Ramos (cell line): ENCODE data around the gene MCUR1.
"Not testable (repeated sequence)": the region's sequence is repeated elsewhere in the genome, so short reads cannot be mapped to it uniquely, and the experiment has no call there.

Experiments used
- in situ Hi-C: fragments of 300-500 bp; cut with MboI; formaldehyde crosslinking; loops from one replicate; pipeline ENCODE4 v1.14.3; 2022; ENCODE audit warnings: low sequenced_read_pairs; ENCODE audit not compliant: unreplicated experiment

Gene MCUR1, protein sequence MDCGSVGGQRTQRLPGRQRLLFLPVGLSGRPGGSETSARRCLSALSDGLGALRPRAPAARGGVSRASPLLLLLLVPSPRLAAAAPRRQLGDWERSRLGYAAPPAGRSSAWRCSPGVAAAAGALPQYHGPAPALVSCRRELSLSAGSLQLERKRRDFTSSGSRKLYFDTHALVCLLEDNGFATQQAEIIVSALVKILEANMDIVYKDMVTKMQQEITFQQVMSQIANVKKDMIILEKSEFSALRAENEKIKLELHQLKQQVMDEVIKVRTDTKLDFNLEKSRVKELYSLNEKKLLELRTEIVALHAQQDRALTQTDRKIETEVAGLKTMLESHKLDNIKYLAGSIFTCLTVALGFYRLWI

DNA sequence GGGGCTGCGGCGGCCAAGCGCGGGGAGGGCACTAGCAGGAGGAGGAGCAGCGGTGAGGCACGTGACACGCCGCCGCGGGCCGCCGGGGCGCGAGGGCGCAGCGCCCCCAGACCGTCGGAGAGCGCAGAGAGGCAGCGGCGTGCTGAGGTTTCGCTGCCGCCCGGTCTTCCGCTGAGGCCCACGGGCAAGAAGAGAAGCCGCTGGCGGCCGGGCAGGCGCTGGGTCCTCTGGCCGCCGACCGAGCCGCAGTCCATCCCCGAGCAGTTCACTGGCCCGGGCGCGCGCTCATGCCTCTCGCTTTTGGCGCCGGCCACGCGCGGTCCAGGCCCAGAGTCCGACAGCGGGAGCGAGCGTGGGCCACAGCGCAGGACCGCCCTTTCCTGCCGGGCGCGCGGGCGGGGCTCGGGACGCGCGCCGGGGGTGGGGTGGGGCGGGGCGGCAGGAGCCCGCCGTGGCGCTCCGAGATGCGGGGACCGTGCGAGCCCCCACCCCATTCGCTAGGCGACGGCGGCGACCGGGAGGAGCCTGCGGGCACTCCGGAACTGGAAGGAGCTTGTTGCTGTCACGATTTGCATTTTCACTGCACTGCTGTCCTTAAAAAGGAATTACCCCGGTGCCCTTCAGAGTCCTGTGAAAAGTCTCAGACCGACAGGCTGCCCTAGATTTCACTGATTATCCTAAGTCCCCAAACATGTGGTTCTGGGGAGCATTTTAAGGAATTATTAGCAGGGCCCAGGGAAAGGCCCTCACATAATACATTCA, at the start of gene MCUR1:
Gene MCUR1 (minus strand): TSS at position 382 of the 762 bp plus-strand sequence. CDS start 128 bp downstream, at position 254.
- in situ Hi-C loops = no loop called here

DNA sequence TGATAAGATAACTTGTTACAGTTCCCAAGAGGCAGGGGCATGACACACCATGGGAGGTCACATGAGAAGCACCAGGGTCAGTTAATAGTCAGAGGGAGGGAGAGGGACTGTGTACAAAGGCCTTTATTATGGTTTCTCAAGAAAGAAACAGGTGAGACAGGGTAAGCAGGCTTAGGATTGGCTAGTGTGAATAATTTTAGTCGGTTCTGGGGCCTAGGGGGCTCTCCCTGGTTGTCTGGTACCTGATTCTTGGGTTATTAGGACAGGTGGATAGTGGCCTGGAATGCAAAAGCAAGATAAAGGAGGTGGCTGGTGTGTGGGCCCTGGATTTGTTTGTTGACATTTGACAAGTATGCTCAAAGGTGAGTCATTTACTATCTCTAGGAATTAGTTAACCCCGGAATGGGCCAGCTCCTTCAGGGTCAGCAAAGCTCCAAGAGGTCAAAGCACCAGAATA, 49.4 kb upstream of the MCUR1 start:
- in situ Hi-C loops = no loop called here

DNA sequence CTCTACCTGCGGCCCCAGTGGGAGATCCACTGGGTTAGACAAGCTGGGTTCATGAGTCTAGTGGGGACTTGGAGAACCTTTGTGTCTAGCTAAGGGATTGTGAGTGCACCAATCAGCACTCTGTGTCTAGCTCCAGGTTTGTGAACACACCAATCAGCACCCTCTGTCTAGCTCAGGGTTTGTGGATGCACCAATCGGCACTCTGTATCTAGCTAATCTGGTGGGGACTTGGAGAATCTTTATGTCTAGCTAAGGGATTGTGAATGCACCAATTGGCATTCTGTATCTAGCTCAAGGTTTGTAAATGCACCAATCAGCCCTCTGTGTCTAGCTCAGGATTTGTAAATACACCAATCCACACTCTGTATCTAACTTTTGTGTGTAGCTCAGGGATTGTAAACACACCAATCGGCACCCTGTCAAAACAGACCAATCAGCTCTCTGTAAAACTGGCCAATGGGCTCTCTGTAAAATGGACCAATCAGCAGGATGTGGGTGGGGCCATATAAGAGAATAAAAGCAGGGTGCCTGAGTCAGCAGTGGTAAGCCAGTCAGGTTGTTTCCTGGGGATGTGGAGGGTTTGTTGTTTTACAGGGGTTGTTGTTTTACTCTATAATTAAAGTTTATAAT, 46.3 kb upstream of the MCUR1 start:
- in situ Hi-C loops = not testable (repeated sequence)

DNA sequence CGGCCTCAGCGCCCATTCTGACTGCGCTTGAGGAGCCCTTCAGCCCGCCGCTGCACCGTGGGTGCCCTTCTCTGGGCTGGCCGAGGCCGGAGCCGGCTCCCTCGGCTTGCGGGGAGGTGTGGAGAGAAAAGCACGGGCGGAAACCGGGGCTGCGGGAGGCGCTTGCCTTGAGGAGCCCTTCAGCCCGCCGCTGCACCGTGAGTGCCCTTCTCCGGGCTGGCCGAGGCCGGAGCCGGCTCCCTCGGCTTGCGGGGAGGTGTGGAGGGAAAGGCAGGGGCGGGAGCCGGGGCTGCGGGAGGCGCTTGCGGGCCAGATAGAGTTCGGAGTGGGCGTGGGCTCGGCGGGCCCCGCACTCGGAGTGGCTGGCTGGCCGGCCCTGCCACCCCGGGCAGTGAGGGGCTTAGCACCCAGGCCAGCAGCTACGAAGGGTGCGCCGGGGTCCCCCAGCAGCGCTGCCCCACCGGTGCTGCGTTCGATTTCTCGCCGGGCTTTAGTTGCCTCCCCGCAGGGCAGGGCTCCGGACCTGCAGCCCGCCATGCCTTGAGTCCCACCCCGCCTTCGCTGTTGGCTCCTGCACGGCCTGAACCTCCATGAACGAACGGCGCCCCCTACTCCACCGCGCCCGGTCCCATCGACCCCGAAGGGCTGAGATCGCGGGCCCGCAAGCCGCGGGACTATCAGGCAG, 45.7 kb upstream of the MCUR1 start:
- in situ Hi-C loops = no loop called here

DNA sequence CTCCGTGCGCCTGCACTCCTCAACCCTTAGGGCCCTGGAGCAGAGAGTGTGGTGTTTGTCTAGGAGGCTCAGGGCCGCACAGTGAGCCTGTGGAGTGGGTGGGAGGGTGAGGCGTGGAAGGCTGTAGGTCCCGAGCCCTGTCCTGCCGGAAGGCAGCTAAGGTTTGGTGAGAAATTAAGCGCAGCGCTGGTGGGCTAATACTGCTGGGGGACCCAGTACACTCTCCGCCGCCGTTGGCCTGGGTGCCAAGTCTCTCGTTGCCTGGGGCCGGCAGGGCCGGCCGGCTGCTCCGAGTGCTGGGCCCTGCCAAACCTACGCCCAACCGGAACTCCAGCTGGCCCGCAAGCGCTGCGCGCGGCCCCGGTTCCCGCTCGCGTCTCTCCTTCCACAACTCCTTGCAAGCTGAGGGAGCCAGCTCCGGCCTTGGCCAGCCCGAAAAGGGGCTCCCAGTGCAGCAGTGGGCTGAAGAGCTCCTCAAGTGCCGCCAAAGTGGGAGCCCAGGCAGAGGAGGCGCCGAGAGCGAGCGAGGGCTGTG, 40.4 kb upstream of the MCUR1 start:
- in situ Hi-C loops = no loop called here

DNA sequence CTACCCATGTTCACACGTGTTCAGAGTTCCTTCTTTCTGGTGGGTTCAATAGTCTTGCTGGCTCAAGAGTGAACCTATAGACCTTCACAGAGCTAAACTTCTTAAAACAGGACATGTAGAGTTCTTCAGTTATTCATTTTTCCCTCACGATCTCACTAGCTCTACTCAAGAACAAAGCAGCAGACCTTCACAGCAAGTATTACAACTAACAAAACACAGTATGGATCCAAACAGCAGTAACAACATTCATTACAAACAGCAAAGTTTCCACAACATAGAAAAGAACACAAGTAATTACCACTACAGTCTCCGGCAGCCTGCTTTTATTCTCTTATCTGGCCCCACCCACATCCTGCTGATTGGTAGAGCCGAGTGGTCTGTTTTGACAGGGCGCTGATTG, 39.5 kb upstream of the MCUR1 start:
- in situ Hi-C loops = no loop called here

DNA sequence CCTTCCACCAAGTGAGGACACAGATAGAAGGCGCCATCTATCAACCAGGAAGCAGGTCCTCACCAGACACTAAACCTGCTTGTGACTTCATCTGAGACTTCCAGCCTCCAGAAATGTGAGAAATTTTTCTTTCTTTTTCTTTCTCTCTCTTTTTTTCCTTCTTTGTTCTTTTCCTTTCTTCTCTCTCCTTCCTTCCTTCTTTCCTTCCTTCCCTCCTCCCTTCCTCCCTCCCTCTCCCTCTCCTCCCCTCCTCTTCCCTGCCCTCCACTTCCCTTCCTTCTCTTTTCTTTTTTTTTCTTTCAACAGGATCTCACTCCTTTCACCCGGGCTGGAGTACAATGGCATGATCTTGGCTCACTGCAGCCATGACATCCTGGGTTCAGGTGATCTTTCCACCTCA, 37.4 kb upstream of the MCUR1 start:
- in situ Hi-C loops = no loop called here

DNA sequence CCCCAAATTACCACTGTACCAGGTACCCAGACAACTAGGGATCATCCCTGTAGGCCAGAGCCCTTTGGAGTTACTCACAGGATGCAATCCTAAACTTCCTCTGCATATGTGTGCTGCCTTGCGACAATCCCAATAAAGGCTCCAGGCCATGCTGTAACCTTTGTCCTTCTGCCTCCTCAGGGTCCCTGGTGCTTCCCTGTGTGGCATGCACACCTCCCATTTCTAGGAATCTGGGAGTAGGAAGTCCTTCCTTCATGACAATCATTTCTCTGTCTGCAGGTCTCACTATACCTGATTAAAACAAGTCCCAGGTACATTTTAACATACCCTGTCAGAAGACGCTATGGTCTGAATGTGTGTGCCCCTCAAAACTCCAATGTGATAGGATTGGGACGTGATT, 37.0 kb upstream of the MCUR1 start:
- in situ Hi-C loops = no loop called here

DNA sequence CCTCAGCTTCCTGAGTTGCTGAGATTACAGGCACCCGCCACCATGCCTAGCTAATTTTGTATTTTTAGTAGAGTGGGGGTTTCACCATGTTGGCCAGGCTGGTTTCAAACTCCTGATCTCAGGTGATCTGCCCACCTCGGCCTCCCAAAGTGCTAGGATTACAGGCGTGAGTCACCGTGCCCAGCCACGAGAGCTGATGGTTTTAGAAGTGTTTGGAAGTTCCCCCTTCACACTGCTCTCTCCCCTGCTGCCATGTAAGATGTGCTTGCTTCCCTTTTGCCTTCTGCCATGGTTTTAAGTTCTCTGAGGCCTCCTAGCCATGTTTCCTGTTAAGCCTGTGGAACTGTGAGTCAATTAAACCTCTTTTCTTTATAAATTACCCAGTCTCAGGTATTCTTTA, 36.3 kb upstream of the MCUR1 start:
- in situ Hi-C loops = not testable (repeated sequence)

DNA sequence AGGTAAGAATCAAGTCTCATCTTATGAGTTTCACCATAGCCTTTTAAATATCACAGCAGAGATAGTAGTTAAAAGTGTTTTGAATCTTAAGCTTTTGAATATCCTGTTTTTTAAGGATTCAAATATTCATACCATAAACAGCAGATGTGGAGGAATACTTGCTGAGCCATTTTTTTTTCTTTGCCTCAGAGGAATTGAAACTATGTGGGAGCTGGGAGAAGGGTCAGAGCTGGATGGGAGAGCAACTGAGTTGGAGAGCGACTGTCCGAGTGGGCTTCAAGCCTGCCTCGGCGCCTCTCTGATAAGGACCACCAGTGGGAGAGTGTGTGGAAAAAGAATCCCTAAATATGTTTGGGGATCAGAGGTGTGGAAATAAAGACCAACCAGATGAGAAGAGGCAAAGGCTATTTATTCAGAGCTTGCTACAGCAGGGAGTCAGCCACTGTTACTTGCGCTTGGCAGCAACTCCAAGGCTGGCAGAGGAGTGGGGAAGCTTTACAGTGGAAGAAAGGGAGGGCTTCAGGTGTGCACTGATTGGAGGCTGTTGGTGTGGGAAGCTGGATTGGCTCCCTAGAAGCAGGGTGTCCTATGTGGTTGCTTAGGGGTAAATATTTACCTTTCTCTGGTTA, 34.3 kb upstream of the MCUR1 start:
- in situ Hi-C loops = no loop called here

DNA sequence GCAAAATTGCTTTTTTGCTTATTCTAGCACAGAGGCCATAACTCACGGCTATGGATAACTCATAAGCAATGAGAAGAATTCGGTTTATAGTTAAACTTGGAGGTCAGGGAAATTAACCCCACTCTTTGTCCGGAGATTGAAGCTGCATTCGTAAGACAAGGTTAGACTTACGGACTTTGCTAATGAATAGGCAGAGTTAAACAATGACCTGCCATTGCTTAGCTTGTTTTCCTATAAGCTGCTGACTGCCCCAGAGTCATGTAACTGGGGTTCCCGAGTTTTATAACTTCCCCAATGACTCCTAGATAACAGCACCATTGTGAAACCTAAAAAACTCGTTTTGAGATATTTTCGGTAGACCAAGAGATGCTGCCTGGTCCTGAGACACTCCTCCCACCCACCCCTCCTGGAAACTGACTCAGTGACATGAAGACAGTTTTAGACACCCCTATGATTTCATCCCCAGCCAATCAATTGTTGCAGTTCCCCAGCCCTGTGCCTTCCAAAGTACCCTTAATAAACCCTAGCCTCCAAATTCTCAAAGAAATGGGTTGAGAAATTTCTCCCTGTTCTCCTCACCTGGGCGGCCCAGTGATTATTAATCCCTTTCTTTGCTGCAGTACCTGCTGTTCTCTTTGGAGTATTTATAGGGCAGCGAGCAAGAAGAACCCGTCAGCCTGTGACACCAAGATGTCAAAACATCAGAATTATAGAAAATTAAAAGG, 33.1 kb upstream of the MCUR1 start:
- in situ Hi-C loops = no loop called here

DNA sequence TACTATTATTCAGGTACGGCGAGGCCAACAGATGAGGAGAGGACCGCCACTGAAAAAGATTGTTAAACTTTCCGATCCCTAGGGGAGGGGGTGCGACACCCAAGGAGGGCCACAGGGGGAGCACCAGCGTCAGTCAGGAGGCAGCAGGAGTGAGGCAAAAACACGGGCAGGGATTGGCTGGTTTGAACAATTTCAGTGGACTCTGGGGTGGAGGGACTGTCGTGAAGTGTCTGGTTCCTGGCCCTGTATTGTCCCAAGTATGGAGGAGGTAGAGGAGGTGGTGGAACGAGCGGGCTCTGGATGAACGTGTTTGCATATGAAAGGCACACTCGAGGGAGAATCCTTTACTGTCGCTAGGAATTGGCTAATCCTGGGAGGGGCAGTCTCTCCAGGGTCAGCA, 32.5 kb upstream of the MCUR1 start:
- in situ Hi-C loops = no loop called here

DNA sequence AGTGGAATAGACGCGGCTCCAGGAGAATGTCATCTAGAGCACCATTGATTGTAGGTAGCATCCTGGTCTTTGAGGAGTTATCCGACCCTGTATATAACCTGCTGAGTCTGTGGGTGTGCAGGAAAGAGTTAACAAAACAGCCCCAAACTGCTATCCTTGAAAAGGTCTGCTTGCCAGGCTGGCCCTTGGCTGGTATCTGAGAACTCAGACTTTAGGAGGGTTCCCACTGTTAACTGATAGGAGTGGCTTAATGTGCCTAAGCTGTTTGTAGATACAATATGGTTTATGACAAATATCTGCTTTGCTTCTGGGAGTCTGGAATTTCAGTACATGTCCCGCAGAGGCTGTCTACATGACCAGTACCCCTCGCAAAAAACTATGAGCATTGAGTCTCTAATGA, 27.6 kb upstream of the MCUR1 start:
- in situ Hi-C loops = no loop called here

DNA sequence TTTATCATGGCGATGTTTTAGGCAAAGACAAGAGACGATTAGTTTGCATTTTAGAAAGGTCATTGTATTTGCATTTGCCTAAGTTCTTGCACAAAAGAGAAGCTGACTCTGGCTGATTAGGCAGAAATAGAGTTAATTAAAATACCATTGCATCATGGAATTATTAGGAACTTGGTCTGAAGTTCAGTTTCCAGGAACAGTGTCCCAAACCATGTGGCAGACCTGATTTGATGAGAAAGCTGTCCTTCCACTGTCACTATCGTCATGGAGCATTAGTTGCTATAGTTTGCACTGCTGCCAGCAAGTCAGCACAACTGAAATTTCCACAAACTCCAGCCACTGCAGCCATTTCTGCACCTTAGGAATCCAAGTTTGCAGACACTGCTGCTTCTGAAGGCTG, 24.3 kb upstream of the MCUR1 start:
- in situ Hi-C loops = no loop called here

DNA sequence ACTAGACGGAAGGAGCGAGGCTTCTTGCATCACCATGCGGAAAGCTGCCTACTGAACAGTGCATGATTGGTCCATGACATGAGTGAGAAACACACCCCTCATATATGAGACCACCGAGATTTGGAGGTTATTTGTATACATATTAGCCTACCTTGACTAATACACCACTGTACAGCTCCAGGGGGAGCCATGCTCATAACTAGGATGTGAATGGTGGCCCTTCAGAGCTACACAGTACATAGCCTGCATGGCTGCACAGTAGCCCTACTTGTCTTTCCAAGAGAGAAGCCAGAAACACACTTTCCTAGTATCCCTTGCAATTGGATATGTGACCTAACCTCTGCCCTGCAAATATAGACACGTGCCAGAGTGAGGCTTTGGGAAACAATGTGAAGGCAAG, 21.8 kb upstream of the MCUR1 start:
- in situ Hi-C loops = no loop called here

DNA sequence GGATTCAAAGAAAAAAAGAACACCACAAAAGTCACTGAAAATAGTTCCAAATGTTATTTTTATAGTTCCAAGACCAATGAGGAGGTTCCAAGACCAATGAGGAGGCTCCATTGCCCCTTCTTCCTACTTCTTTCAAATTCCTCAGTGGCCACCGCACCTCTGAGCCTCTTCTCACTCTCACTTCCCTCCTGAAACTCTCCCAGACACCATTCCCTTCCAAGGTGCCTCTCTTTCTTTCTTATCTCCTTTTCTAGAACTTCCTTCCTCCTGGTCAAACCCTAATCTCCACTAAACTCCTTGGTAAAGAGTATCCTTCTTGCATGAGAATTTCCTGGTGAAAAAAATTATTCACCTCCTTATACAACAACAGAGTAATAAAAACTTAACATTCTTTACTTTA, 20.4 kb upstream of the MCUR1 start:
- in situ Hi-C loops = no loop called here

DNA sequence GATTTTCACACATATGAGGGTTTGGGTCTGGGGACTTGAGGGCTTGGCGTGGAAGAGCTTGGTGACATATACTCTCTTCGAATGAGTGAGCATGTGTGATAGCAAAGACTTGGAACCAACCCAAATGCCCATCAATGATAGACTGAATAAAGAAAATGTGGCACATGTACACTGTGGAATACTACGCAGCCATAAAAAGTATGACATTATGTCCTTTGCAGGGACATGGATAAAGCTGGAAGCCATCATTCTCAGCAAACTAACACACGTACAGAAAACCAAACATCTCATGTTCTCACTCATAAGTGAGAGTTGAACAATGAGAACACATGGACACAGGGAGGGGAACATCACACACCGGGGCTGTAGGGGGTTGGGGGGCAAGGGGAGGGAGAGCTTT, 19.7 kb upstream of the MCUR1 start:
- in situ Hi-C loops = not testable (repeated sequence)

DNA sequence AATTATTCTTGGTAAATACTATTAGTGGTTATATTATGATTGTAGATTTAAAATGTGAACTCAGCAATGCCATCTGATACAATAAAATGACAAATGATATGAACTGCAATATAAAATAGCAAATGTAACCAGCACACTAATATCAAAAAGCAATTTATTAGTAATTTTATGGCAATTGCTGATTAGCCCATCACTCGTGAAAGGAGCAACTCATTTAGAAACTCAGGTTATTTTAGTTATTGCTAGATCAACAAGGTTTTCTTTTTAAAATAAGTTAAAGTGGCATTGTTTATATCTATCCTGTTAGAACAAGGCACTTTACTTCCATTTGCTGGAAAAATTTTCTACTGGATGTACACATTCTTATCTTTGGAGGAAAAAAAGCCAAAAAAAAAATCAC, 18.4 kb upstream of the MCUR1 start:
- in situ Hi-C loops = no loop called here

DNA sequence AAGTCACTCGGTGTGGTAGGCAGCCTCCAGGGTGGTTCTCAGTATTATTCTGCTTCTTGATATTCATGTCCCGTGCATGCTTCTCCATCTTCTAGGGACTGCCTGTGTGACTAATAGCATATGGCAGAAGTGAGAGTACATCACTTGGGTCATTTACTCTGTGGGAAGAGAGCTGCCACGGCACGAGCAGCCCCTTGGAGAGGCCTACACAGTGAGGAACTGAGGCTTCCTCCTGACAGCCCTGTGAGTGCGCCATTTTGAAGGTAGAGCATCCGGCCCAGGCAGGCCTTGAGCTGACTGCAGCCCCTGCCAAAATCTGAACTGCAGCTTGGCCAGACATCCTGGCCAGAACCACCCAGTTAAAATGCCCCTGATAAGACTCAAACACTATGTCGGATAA, 17.3 kb upstream of the MCUR1 start:
- in situ Hi-C loops = no loop called here
